Colonic mucosa (tissue), 4 donors: ENCODE data around the gene ZCCHC18. TPM values are rescaled to one million over a fixed set of nuclear protein-coding genes. Genes with fewer than 3 reads are reported as not detected.
"Not testable (repeated sequence)": the region's sequence is repeated elsewhere in the genome, so short reads cannot be mapped to it uniquely, and the experiment has no call there.

Experiments
- DNase-seq: peaks from one replicate; pipeline ENCODE4 v3.0.0-alpha.2; 2020
- H3K27ac ChIP-seq: fragments of 200-600 bp; one replicate; pipeline ENCODE4 v1.8.0; 2021
- H3K27me3 ChIP-seq: fragments of 200-600 bp; one replicate; pipeline ENCODE4 v1.8.0; 2021
- H3K36me3 ChIP-seq: fragments of 200-600 bp; one replicate; pipeline ENCODE4 v1.8.0; 2021
- H3K4me1 ChIP-seq: fragments of 200-600 bp; one replicate; pipeline ENCODE4 v1.8.0; 2021; ENCODE audit warnings: mild to moderate bottlenecking
- H3K4me3 ChIP-seq: fragments of 200-600 bp; one replicate; pipeline ENCODE4 v1.8.0; 2021
- H3K9ac ChIP-seq, 2 donors: one replicate each; pipeline ENCODE4 v1.7.0; 2013; ENCODE audit warnings: control low read depth in 2 of 2, low read depth in 2 of 2, low read length in 2 of 2
- H3K9me3 ChIP-seq: fragments of 200-600 bp; one replicate; pipeline ENCODE4 v1.8.0; 2021
- intact Hi-C: fragments of 100-400 bp; cut with DNase I; formaldehyde crosslinking; loops from one replicate; pipeline ENCODE4 v1.14.1; 2022
- total RNA-seq, 2 donors: library from RNA; stranded (reverse); fragmentation: NEBNext Ultra II Directional in 1 of 2; extraction: Animal tissue kit (Norgen Biotek cat#: 25700) in 1 of 2; gene quantifications; one replicate each; pipeline ENCODE4 v1.2.1, GENCODE V29; 2021
- TF ChIP-seq, protein P1 (sequence below): fragments of 200-600 bp; IDR thresholded peaks from one replicate; pipeline ENCODE4 v1.8.0; 2022; ENCODE audit warnings: antibody characterized with exemption, mild to moderate bottlenecking
- donor health status: healthy.
- donor health status: DM: no; HTN: no; CAD: no.
- donor health status: DM: no; HTN: no; CAD: no.

The ZCCHC18 gene
- total RNA-seq, result under 1 TPM in 1 of 2 donors, not detected in 1; 0.98 TPM

DNA sequence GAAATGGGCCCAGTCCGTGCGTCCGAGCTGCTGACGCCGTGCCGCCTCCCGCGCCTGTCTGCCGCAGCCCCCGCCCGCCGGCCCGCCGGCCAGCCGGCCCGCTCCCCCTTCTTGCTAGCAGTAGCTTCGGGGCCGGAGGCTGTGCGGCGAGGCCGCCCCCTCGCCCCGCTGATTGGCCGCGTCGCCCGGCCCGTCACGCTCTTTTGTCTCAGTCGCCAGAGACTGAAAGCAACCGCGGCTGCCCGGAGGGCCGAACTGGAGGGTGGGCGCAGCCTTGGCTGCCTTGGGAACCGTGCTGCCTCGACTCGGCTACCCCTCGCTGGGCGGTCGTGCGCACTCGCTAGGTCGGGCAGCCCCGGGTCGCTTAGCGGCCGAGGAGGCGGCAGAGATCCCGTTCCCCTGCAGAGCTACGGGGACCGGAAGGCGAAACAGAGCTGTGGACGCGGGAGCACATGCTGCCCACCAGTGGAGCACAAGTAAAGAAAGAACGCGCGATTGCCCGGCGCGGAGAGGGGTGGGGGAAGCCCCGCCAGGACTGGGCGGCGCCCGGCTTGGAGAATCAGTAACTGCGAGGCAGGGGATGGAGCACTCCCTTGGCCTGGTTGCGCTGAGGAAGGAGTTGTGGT is at the start of gene ZCCHC18:
Gene ZCCHC18 (plus strand): TSS at position 198 of the 626 bp plus-strand sequence. CDS start 1,589 bp downstream, outside the sequence.
- peak within 1 kb of the TSS; percentile 50 for H3K27ac ChIP-seq
- no peaks in the 10 kb centered on the region for H3K36me3 ChIP-seq

DNA sequence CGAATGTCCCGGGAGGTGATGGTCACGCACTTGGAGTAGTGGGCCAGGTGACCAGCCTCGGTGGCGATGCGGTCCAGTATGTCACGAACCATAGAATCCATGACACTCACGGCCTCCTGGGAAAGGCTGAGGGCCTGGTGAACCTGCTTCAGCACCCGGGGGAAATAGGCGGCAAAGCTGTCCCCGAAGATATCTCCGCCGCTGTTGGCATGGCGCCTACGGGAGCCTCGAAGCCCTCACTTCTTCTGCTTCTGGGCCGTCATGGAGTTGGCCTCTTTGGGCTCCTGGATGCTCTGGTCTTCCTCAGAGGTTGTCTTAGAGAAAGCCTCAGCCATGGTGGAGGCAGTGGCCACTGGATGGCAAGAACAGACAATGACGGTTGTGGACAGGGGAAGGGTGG is 49.7 kb upstream of the ZCCHC18 start:
- H3K27ac ChIP-seq, intact Hi-C loops, H3K4me1 ChIP-seq, H3K4me3 ChIP-seq, H3K9me3 ChIP-seq, H3K27me3 ChIP-seq, DNase-seq, H3K36me3 ChIP-seq, H3K9ac ChIP-seq: not testable (repeated sequence)

More for the DNA sequence above, at the start of gene ZCCHC18:
- TF ChIP-seq, protein P1, sequence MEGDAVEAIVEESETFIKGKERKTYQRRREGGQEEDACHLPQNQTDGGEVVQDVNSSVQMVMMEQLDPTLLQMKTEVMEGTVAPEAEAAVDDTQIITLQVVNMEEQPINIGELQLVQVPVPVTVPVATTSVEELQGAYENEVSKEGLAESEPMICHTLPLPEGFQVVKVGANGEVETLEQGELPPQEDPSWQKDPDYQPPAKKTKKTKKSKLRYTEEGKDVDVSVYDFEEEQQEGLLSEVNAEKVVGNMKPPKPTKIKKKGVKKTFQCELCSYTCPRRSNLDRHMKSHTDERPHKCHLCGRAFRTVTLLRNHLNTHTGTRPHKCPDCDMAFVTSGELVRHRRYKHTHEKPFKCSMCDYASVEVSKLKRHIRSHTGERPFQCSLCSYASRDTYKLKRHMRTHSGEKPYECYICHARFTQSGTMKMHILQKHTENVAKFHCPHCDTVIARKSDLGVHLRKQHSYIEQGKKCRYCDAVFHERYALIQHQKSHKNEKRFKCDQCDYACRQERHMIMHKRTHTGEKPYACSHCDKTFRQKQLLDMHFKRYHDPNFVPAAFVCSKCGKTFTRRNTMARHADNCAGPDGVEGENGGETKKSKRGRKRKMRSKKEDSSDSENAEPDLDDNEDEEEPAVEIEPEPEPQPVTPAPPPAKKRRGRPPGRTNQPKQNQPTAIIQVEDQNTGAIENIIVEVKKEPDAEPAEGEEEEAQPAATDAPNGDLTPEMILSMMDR, result no peak
- no peaks in the 10 kb centered on the region for H3K4me1 ChIP-seq
- intact Hi-C loops, result no loop called here
- H3K4me3 ChIP-seq, result peak within 1 kb of the TSS; percentile 42
- peak; percentile 28 for DNase-seq
- H3K27me3 ChIP-seq, result peaks cover 3% of the 10 kb centered on the region
- no peaks in the 10 kb centered on the region for H3K9me3 ChIP-seq
- H3K9ac ChIP-seq, result peak within 1 kb of the TSS; percentile 12 to 19

DNA sequence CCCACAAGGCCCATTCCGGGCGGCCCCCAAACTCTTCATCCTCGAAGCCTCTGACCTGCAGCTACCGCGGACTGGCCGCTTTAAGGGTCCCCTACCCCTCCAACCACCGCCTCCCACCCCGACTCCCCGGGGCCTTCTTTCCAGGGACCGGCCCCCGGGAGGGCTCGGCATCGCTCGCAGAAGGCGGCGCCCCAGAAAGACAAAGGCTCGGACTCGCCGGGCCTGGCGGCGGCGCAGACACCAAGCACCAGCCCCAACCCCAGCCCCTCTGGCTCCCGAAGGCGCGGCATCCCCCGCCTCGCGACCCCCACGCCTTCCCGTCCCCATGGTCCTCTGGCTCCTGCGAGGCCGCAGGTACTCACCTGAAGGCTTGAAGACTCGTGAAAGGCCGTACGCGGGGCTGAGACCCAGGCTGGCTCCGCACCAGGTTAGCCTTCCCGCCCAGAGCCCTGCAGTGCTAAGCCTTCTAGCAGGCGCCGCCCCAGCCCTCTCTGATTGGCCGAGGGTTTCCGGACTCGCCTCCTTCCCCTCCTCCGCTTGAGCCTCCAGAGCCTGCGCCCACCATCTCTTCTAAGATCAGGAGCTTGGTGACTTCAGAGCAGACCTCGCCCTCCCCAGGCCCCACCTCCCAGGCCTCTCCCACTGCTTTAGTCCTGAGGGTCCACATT is 36.4 kb upstream of the ZCCHC18 start, which contains the start of gene TMSB15C:
Gene TMSB15C (minus strand): TSS at position 459 of the 668 bp plus-strand sequence.
- H3K36me3 ChIP-seq, DNase-seq, H3K9me3 ChIP-seq, H3K27me3 ChIP-seq, intact Hi-C loops, H3K4me1 ChIP-seq, H3K27ac ChIP-seq, H3K4me3 ChIP-seq, H3K9ac ChIP-seq: not testable (repeated sequence)

DNA sequence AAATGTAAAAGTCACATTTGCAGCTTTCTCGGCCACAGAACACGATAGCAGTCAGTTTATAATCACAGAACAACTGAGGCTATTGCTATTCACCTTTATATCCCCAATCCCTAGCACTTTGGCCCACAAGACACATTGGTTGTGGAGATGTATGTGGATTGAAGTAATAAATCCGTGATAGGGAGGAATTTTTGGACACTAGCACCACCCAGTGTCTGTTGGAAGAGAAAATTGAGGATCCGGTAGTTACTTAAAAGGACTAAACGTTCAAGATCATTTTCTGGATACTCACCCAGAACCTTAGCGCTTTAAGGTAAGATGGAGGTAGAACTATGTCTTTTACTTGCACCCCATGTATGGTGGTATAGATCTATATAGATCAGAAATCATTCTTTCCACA is 34.5 kb upstream of the ZCCHC18 start:
- H3K4me3 ChIP-seq, intact Hi-C loops, H3K9ac ChIP-seq, H3K36me3 ChIP-seq, DNase-seq, H3K27ac ChIP-seq, H3K4me1 ChIP-seq, H3K27me3 ChIP-seq, H3K9me3 ChIP-seq: not testable (repeated sequence)

DNA sequence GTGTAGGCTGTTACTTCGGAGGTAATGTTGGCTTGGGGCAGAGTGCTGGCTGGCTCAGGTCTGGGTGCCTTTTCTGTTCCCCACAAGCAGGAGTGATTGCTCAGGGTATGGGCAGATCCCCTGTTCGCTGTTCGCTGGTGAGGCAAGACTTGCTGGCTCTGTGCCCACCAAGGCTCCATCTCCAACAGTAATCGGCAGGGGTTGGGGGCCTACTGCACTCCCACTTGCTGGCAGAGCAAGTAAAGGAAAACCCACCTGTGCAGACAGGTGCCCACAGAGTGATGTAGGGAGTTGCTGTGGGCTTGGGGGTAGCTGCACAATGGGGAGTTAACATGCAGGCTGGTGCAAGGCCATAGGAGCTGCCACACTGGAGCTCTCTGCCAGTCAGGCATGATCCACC is 28.3 kb upstream of the ZCCHC18 start:
- H3K4me3 ChIP-seq, result no peak overlapping the region

DNA sequence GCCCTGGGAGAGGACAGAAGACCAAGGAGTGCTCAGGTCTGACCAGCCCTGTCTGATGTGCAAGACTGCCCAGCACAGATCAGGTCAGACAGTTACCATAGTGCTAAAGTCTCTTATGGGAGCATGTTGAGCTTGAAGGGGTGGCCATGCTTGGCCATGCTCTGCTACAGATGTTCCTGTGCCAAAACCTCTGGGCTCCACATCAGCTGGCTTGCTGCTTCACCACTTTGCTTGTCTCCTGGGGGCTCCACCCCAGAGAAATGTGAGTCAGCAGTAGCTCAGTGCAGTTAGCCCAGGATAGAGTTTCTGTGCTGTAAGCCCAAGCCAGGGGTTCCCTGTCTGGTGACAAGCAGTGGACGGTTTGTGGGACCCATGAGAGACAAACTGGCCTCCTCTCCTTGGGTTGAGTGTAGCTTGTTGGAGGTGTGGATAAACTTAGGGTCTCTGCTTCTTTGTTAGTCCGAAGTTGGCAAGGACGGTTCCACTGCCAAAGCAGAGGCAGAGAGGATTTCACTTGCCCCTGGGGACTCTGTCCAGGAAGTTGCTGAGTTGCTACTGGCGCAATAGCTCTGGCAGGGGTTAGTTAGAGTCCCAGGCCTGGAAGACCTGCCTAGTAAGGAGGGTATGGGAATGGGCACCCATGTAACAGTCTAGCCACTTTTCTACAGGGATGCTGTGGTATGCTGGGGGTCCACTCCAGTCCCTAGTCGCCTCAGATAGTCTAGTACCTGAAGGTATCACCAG is 27.6 kb upstream of the ZCCHC18 start:
- H3K27ac ChIP-seq, result no peak overlapping the region
- H3K4me1 ChIP-seq, result no peaks in the 10 kb centered on the region
- H3K9me3 ChIP-seq, result no peaks in the 10 kb centered on the region
- no peak for DNase-seq
- H3K27me3 ChIP-seq, result peaks cover 5% of the 10 kb centered on the region
- intact Hi-C loops, result no loop called here
- H3K36me3 ChIP-seq, result no peaks in the 10 kb centered on the region
- TF ChIP-seq, protein P1, result no peak
- H3K9ac ChIP-seq, result no peak overlapping the region
- H3K4me3 ChIP-seq, result no peak overlapping the region

More for the DNA sequence above, 28.3 kb upstream of the ZCCHC18 start:
- no peaks in the 10 kb centered on the region for H3K9me3 ChIP-seq
- peaks cover 5% of the 10 kb centered on the region for H3K27me3 ChIP-seq
- intact Hi-C loops, result no loop called here
- no peak overlapping the region for H3K27ac ChIP-seq
- no peaks in the 10 kb centered on the region for H3K36me3 ChIP-seq
- H3K9ac ChIP-seq, result no peak overlapping the region
- DNase-seq, result no peak
- no peaks in the 10 kb centered on the region for H3K4me1 ChIP-seq
- TF ChIP-seq, protein P1, result no peak
